HG02798 (cell line): ENCODE data around the gene TLE5.
"Not testable (repeated sequence)": the region's sequence is repeated elsewhere in the genome, so short reads cannot be mapped to it uniquely, and the experiment has no call there.

Experiments
- ATAC-seq: cut with Tn5 transposase; IDR thresholded peaks from one replicate; pipeline ENCODE4 v1.9.1; 2021; ENCODE audit warnings: mild to moderate bottlenecking; ENCODE audit not compliant: unreplicated experiment, poor library complexity

TLE5 gene

GRCh38 chr19:3096902-3097326, 34.6 kb upstream of the TLE5 start:
- no peak for ATAC-seq

DNA sequence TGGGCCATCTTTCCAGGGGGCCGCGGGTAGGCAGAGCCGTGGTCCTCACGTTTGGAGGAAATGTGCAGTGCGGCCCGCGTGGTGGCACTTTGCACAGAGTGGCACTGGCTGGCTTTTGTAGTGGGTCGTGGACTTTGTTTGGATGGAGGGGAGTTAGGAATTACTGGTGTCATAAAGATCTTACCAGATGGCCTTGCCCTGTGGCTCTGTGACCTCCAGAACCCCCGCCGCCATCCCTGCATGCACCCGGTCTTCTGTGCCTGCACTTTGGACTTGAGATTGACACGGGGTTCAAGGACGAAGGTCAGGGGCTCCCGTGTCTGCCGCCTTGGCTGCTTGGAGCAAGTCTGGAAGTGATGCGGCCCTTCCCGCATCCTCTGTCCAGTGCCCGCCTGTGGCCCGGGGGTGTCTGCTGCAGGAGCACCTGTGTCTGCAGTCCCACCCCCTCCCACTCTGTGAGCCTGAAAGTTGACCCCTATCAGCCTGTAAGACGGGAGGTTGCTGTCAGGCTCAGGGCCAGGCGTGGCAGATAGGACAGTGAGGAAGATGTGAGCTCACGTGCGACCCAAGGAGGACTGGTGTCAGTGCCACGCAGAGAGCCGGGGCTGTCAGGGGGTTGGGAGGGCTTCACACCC, 34.1 kb upstream of the TLE5 start:
- ATAC-seq, result no peak

- no peak for ATAC-seq
Observed at GRCh38 chr19:3095441-3096191, 33.3 kb upstream of the TLE5 start.

GRCh38 chr19:3094601-3095440, 32.5 kb upstream of the TLE5 start:
- peak; percentile 7 for ATAC-seq

GRCh38 chr19:3089299-3089855, 27.1 kb upstream of the TLE5 start:
- ATAC-seq, result not testable (repeated sequence)

- no peak for ATAC-seq
Observed at GRCh38 chr19:3087769-3088168, 25.5 kb upstream of the TLE5 start.

DNA sequence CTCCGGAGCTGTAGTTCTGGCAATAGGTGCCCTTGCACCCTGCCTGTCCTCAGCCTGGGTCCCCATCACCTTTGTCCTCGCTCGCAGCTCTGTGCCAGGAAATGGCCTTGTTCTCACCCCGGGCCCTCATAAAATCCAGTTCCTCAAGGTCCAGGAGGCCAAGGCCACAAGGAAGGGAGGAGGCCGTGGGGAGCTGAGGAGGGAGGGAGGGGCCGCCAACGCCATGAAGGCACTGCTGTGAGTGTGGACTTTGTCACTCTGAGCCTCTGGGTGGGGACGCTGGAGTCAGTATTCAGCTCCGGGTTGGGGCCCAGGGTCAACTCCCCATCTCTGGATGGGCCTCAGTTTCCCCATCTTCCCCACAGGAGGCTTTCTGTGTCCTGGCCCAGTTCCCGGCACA, 22.6 kb upstream of the TLE5 start:
- ATAC-seq, result no peak

DNA sequence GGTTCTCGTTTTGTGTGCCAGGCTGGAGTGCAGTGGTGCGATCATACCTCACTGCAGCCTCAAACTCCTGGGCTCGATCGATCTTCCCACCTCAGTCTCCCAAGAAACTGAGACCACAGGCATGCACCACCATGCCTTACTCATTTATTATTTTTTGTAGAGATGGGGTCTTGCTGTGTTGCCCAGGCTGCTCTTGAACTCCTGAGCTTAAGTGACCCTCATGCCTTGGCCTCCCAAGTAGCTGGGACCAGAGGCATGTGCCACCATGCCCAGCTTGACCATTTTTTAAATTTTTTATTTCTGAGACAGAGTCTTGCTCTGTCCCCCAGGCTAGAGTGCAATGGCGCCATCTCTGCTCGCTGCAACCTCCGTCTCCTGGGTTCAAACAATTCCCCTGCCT, 21.7 kb upstream of the TLE5 start:
- ATAC-seq, result no peak

DNA sequence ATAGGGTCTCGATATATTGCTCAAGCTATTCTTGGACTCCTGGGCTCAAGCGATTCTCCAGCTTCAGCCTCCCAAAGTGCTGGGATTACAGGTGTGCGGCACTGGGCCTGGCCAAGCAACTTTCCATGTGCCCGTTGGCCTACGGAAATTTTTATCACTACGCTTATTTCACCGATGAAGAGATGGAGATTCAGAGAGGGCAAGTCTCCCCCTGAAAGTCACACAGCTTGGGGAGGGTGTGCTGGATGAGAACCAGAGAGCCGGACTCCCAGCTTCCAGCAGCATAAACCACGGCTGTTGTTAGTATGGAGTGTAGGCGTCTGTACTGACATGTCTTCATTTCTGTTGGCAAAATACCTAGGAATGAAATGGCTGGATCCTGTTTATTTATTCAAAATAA, 20.0 kb upstream of the TLE5 start:
- no peak for ATAC-seq

GRCh38 chr19:3080286-3080685, 18.0 kb upstream of the TLE5 start:
- ATAC-seq, result no peak

- no peak for ATAC-seq
Observed at GRCh38 chr19:3079578-3079977, 17.3 kb upstream of the TLE5 start.

- peak; percentile 41 for ATAC-seq
Observed at GRCh38 chr19:3075605-3076431, 13.5 kb upstream of the TLE5 start.

DNA sequence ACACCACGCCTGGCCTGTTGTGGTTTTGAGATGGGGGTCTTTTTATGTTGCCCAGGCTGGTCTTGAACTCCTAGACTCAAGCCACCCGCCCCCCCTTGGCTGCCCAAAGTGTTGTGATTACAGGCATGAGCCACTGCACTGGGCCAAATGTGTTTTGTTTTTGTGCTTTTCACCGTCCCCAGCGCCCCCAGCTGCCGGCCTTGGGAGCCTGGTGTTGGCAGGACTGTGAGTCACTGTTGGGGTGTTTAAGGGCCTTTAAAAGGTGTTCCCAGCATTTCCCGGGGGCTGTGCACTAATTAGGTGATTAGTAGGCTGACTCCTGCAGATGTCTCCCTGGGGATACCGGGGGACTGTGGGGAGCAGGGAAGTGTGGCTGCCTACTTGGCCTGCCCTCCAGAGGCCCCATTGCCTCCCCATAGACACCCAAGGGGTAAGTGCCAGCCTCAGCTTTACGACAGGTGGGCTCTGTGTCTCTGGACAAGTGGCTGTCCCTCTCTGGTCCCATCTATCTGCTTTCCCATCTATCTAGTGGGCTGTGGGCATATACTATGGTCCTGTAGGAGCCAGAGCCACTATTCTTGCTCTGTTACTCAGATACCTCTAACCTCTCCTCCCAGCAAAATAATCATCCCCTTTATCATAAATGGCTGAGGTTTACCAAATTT, 11.8 kb upstream of the TLE5 start:
- no peak for ATAC-seq

DNA sequence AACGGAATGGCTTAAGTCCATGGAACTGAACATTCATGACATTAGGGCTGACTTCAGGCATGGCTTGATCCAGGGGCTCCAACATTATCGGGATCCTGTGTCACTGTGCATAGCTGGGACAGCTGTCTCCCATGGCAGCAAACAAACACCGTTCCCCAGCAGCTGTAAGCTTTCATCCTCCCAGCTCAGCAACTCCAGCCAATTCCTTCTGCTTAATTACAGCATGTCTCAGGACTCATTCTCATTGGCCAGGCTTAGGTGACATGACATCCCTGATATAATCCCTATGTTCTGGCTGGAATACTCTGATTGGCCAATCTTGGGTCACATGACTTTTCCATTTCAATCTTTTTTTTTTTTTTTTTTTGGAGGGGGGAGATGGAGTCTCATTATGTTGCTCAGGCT, 10.9 kb upstream of the TLE5 start:
- ATAC-seq, result no peak

DNA sequence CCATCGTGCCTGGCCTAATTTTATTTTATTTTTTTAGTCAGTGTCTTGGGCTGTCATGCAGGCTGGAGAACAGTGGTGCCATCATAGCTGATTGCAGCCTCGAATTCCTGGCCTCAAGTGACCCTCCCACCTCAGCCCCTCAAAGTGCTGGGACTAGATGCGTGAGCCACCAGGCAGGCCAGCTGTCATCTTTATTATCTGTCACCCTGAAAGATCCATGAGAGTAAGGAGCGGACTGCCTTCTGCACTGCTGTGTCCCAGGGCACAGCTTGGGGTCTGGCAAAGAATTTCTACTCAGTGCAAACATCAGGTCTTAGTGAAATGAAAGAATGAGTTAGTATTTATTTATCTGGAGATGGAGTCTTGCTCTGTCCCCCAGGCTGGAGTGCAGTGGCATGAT, 9.5 kb upstream of the TLE5 start:
- ATAC-seq, result no peak

GRCh38 chr19:3068071-3068470, 5.8 kb upstream of the TLE5 start:
- no peak for ATAC-seq

GRCh38 chr19:3067563-3067962, 5.3 kb upstream of the TLE5 start:
- ATAC-seq, result no peak

DNA sequence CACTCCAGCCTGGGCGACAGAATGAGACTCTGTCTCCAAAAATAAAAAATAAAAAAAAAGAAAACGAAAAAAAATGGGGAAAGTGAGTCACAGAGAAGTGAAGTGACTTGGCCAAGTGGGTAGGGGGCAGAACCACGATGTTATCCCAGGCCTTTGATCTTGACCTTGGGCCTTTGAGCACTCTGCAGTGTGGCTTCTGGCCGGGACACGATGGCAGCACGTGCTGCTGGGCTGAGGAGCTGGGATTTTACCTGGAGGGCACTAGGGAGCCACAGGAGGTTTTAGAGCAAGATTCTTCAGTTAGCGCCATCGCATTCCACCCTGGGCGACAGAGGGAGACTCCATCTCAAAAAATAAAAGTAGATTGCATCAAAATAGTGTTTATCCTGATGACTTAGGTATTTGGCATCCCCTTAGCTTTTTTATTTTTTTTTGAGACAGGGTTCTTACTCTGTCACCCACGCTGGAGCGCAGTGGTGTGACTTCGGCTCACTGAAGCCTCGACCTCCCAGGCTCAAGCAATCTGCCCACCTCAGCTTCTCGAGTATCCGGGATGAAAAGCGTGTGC, 4.3 kb upstream of the TLE5 start:
- no peak for ATAC-seq

GRCh38 chr19:3065675-3066357, 3.5 kb upstream of the TLE5 start:
- peak; percentile 60 for ATAC-seq
